SJSA1 (cell line): Measurements from ENCODE around the gene ZGPAT. TPM values are rescaled to one million over a fixed set of nuclear protein-coding genes. Genes with fewer than 3 reads are reported as not detected.

ENCODE experiments used
- DNase-seq, 2 experiments: peaks; one replicate each; pipeline ENCODE4 v3.0.0-alpha.2; 2015 to 2020; ENCODE audit warnings: low spot score in 2 of 2, low read depth in 1 of 2
- H3K27ac ChIP-seq: fragments of 250-450 bp; sonication (Bioruptor Pico); 2 replicates; pipeline ENCODE4 v1.5.1; 2020; ENCODE audit warnings: mild to moderate bottlenecking, moderate library complexity
- H3K27me3 ChIP-seq: fragments of 250-450 bp; sonication (Bioruptor Pico); replicated peaks from 2 replicates; pipeline ENCODE4 v1.5.1; 2020; ENCODE audit warnings: mild to moderate bottlenecking, moderate library complexity
- H3K36me3 ChIP-seq: fragments of 250-450 bp; sonication (Bioruptor Pico); 2 replicates; pipeline ENCODE4 v1.5.1; 2020; ENCODE audit warnings: mild to moderate bottlenecking
- H3K4me1 ChIP-seq: fragments of 250-450 bp; sonication (Bioruptor Pico); replicated peaks from 2 replicates; pipeline ENCODE4 v1.6.1; 2021; ENCODE audit warnings: mild to moderate bottlenecking
- H3K4me3 ChIP-seq: fragments of 250-450 bp; sonication (Bioruptor Pico); 2 replicates; pipeline ENCODE4 v1.5.1; 2020; ENCODE audit warnings: mild to moderate bottlenecking
- H3K9me3 ChIP-seq: fragments of 250-450 bp; sonication (Bioruptor Pico); replicated peaks from 2 replicates; pipeline ENCODE4 v1.5.1; 2020; ENCODE audit warnings: mild to moderate bottlenecking
- total RNA-seq: library from RNA; depleted of rRNA; stranded (reverse); fragments of >200 nt; shearing (Covaris generic); gene quantifications from 2 replicates; pipeline ENCODE4 v1.2.3, GENCODE V29; 2014

ZGPAT gene
- total RNA-seq, 1 experiment from 2014 or later = 22.8 TPM

DNA sequence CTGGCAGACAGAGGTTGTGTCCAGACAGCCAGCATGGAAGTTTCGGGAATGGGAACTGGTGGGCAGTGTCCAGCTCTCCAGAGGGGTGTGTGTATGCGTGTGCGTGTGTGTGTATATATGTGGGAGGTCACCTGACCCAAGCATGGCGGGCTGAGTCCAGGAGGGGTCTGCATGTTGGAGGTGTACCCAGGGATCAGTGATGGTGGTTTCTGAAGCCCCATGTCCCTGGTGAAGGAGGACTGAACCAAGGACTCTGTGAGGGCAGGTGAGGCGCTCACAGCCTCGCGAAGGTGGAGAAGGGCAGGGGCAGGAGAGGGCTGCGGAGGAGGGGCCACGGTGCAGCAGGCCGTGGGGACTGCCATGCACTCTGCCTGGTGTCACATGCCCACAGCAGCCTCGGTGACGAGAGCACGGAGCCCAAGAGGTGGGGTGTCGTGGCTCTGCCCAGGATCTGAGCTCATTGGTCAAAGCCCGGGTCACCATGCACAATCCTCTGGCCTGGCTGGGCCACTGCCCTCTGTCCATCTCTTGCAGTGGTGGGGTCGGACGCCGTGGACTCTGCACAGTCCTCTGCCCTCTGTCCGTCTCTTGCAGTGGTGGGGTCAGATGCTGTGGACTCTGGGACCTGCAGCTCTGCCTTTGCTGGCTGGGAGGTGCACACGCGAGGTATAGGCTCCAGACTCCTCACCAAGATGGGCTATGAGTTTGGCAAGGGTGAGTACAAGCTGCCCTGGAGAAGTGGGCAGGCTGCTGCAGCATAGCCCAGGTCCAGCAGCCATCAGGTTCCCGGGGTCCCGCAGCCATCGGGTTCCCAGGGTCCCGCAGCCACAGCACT, 26.5 kb downstream of the ZGPAT start:
- H3K9me3 ChIP-seq = 0 out of 2 replicates have a peak, but pooled peaks cover 2% of the 10 kb centered on the region
- no peak for DNase-seq

DNA sequence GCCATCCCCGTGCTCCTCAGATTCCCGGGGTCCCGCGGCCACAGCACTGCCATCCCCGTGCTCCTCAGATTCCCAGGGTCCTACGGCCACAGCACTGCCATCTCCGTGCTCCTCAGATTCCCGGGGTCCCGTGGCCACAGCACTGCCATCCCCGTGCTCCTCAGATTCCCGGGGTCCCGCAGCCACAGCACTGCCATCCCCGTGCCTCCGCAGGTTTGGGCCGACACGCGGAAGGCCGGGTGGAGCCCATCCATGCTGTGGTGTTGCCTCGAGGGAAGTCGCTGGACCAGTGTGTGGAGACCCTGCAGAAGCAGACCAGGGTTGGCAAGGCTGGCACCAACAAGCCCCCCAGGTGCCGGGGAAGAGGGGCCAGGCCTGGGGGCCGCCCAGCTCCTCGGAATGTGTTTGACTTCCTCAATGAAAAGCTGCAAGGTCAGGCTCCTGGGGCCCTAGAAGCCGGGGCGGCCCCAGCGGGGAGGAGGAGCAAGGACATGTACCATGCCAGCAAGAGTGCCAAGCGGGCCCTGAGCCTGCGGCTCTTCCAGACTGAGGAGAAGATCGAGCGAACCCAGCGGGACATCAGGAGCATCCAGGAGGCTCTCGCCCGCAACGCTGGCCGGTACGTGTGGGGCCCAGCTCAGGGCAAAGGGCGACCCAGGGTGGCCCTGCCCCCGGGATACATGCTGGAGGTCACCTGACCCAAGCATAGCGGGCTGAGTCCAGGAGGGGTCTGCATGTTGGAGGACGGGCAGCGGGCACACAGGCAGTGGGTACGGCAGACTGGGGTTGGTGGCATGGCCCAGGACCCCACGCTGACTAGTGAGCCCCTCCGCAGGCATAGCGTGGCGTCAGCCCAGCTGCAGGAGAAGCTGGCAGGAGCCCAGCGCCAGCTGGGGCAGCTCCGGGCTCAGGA, 27.4 kb downstream of the ZGPAT start:
- Histone ChIP-seq H3K4me3 (no peak overlapping the region), H3K9me3 (0 out of 2 replicates have a peak, but pooled peaks cover 2% of the 10 kb centered on the region), H3K27ac (no peak overlapping the region), H3K4me1 (peaks cover 5% of the 10 kb centered on the region), H3K27me3 (no peaks in the 10 kb centered on the region), H3K36me3 (peaks cover 70% of the 10 kb centered on the region)
- no peak for DNase-seq

More for the DNA sequence above, 26.5 kb downstream of the ZGPAT start:
- Histone ChIP-seq H3K4me3 (no peak overlapping the region), H3K36me3 (peaks cover 78% of the 10 kb centered on the region), H3K27ac (no peak overlapping the region), H3K27me3 (no peaks in the 10 kb centered on the region), H3K4me1 (peaks cover 5% of the 10 kb centered on the region)

DNA sequence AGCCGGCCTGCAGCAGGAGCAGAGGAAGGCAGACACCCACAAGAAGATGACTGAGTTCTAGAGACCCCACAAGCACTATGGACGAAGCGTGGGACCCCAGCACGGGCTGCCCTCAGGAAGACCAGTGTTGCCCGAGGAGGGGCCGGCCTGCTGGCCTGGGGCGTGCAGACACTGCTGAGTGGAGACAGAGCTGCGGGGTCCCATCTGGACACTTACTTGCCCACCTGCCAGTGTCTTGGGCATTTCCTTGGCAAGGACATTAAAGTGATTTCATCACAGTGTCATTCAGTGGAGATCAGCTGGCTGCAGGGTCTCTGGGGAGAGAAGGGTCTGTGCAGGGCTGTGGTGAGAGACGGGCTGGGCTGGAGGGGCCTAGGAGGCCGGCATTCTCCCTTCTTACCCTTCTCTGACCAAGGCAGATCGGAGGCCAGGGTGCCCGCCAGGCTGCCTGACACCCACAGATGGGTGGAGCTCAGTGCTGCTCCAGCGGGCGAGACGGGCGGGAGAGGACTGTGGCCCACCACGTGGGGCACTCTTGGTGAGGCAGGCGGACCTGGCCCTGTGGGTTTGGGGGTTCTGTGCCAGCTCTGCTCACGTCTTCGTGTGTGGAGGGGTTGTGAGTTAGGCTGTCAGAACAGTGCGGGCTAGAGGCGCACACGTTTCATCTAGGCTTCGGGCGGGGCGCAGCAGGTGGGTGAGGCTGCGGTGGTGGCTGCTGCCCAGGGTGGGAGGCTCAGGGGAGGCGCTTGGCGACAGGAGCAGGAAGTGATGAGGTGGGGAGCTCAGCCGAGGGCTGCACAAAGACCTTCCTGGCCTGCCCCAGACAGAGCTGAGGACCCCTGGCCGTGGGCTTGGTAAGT, 28.2 kb downstream of the ZGPAT start, which contains the start of gene LIME1:
Gene LIME1, plus strand, starts transcription at position 806 of the 860 bp plus-strand sequence. CDS start 886 bp downstream, outside the sequence.
- H3K36me3 ChIP-seq = peaks cover 69% of the 10 kb centered on the region
- H3K4me3 ChIP-seq = no peak within 1 kb of the TSS

DNA sequence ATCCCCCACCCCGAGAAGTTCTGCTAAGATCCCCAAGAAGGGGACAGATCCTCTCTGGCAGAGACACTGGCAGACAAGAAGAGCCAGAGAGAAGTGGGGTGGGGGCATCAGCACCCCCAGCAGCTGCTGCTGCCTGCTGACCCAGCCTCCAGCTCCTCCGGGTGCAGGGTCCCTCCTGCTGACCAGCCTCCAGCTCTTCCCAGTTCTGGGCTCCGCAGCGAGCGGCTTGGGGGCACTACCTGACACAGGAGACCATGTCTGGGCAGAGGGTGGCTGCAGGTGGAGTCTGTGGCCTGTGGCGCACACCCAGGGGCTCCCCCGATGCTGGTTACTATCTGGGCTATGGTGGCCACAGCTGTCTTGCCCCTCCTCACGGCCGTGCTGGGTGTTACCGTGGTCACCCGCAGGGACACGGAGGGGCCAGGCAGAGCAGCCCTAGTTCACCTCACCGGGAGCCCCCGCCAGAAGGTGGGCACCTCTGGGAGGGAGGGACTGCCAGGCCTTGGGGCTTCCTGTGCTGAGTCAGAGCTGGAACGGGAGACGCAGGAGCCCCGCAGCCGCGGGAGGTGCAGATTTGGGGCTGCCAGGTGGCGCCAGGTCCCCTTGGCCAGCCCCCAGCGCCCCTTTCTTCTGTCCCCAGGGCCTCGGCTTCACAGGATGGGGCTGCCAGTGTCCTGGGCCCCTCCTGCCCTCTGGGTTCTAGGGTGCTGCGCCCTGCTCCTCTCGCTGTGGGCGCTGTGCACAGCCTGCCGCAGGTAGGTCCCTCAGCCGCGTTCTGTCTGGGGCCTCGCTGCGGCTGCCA, 29.3 kb downstream of the ZGPAT start:
- H3K27me3 ChIP-seq = no peaks in the 10 kb centered on the region
- 0 out of 2 replicates have a peak, but pooled peaks cover 2% of the 10 kb centered on the region for H3K9me3 ChIP-seq
- no peak overlapping the region for H3K27ac ChIP-seq
- peaks cover 73% of the 10 kb centered on the region for H3K36me3 ChIP-seq
- no peak for DNase-seq
- H3K4me3 ChIP-seq = no peak overlapping the region
- H3K4me1 ChIP-seq = peaks cover 15% of the 10 kb centered on the region

More for the DNA sequence above, 28.2 kb downstream of the ZGPAT start, which contains the start of gene LIME1:
- Histone ChIP-seq H3K27ac (no peak within 1 kb of the TSS), H3K4me1 (peaks cover 9% of the 10 kb centered on the region), H3K27me3 (no peaks in the 10 kb centered on the region), H3K9me3 (0 out of 2 replicates have a peak, but pooled peaks cover 2% of the 10 kb centered on the region)
- no peak for DNase-seq

DNA sequence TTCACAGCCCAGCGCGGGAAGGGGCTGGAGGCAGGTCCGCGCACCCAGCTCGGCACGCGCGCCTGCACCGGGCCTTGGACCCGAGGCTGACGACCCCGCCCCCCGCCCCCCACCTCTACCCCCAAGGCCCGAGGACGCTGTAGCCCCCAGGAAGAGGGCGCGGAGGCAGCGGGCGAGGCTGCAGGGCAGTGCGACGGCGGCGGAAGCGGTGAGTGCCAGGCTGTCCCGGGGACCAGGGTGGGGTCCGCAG, 29.8 kb downstream of the ZGPAT start:
- DNase-seq = no peak
- Histone ChIP-seq H3K36me3 (peaks cover 77% of the 10 kb centered on the region), H3K27ac (no peak overlapping the region), H3K4me3 (no peak overlapping the region), H3K27me3 (no peaks in the 10 kb centered on the region), H3K9me3 (0 out of 2 replicates have a peak, but pooled peaks cover 2% of the 10 kb centered on the region), H3K4me1 (peaks cover 15% of the 10 kb centered on the region)

DNA sequence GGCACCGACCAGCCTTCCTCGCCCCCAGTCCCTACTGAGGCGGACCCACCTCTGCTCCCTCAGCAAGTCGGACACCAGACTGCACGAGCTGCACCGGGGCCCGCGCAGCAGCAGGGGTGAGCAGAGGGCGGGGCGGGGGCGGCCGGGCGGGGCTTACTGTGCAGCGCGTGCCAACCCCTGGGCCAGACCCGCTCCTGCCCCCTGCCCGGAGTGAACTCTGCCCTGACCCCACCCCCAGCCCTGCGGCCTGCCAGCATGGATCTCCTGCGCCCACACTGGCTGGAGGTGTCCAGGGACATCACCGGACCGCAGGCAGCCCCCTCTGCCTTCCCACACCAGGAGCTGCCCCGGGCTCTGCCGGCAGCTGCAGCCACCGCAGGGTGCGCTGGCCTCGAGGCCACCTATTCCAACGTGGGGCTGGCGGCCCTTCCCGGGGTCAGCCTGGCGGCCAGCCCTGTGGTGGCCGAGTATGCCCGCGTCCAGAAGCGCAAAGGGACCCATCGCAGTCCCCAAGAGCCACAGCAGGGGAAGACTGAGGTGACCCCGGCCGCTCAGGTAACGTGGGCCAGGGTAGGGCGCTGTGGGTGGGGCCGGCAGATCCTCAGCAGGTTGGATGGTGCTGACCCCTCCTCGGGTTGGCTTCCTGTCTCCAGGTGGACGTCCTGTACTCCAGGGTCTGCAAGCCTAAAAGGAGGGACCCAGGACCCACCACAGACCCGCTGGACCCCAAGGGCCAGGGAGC, 30.3 kb downstream of the ZGPAT start:
- Histone ChIP-seq H3K4me1 (peaks cover 15% of the 10 kb centered on the region), H3K27me3 (no peaks in the 10 kb centered on the region), H3K4me3 (no peak overlapping the region), H3K36me3 (peaks cover 77% of the 10 kb centered on the region), H3K27ac (no peak overlapping the region), H3K9me3 (0 out of 2 replicates have a peak, but pooled peaks cover 2% of the 10 kb centered on the region)
- DNase-seq = no peak

DNA sequence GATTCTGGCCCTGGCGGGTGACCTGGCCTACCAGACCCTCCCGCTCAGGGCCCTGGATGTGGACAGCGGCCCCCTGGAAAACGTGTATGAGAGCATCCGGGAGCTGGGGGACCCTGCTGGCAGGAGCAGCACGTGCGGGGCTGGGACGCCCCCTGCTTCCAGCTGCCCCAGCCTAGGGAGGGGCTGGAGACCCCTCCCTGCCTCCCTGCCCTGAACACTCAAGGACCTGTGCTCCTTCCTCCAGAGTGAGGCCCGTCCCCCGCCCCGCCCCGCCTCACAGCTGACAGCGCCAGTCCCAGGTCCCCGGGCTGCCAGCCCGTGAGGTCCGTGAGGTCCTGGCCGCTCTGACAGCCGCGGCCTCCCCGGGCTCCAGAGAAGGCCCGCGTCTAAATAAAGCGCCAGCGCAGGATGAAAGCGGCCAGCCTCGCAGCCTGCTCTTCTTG, 30.9 kb downstream of the ZGPAT start:
- 0 out of 2 replicates have a peak, but pooled peaks cover 2% of the 10 kb centered on the region for H3K9me3 ChIP-seq
- H3K4me3 ChIP-seq = no peak overlapping the region
- DNase-seq = no peak
- peaks cover 15% of the 10 kb centered on the region for H3K4me1 ChIP-seq
- H3K36me3 ChIP-seq = peaks cover 77% of the 10 kb centered on the region
- H3K27ac ChIP-seq = no peak overlapping the region
- no peaks in the 10 kb centered on the region for H3K27me3 ChIP-seq

DNA sequence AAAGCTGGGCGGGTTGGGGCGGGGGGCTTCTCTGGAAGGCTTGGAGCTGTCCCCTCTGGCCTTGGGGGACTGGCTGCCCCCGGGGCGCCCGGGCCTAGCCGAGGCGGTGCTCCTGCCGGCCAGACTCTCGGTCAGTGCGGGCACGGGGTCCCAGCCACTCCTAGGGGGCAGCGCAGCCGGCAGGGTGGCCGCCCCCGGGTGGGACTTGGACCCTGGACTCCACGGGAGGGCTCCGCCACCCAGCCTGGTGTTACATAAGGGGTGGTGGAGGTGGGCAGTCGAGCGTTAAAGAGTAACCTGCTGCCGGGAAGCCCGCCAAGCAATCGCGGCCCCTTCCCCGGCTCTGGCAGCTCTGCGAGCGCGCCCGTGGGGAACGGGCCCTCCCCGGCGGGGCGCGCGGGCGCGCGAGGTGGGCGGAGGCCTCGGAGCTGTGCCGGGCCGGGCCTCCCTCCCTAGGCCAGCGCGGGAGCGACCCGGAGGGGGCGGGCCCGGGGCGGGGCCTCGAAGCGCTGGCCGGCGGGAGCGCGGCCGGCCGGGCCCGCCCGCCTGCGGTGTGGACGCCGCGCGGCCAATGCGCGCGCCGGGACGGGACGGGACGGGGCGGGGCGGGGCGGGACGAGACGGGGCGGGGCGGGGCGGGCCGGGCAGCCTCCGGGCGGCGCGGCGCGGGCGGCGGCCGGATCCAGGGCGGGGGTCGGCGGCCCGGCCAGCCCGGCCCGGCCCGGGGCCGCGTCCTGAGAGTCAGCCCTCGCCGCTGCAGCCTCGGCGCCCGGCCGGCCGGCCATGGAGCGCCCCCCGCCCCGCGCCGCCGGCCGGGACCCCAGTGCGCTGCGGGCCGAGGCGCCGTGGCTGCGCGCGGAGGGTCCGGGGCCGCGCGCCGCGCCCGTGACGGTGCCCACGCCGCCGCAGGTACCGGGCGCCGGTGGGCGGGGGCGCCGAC, 31.6 kb downstream of the ZGPAT start, which contains the start of gene SLC2A4RG:
Gene SLC2A4RG, plus strand, starts transcription at position 647 of the 940 bp plus-strand sequence. Its CDS starts 137 bp downstream, at position 784.
- H3K4me3 ChIP-seq = peak within 1 kb of the TSS; percentile 57
- H3K27me3 ChIP-seq = no peaks in the 10 kb centered on the region
- peak; percentile 50 to 70 for DNase-seq
- 0 out of 2 replicates have a peak, but pooled peaks cover 2% of the 10 kb centered on the region for H3K9me3 ChIP-seq
- peaks cover 15% of the 10 kb centered on the region for H3K4me1 ChIP-seq
- H3K27ac ChIP-seq = peak within 1 kb of the TSS; percentile 45
- H3K36me3 ChIP-seq = peaks cover 71% of the 10 kb centered on the region

DNA sequence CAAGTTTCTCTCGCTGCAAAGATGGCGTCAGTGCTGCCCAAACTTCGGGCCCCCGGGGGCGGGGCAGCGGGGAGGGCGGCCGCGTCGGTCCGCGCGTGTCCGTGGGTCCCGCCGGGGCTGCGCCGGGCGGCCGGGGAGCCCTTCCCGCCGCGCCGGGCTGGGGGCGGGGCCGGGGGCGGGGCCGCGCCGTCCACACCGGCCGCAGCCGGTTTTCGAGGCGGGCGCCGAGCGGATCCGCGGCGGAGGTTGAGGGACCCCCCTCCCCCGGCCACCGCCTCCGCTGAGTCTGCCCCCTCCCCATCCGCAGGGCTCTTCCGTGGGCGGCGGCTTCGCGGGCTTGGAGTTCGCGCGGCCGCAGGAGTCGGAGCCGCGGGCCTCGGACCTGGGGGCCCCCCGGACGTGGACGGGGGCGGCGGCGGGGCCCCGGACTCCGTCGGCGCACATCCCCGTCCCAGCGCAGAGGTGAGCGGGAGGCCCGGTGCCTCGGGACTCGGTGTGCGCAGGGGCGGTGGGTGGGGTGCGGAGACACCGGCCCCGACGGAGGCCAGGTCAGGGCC, 32.3 kb downstream of the ZGPAT start:
- peaks cover 66% of the 10 kb centered on the region for H3K36me3 ChIP-seq
- H3K4me1 ChIP-seq = peaks cover 15% of the 10 kb centered on the region
- 0 out of 2 replicates have a peak, but pooled peaks cover 2% of the 10 kb centered on the region for H3K9me3 ChIP-seq
- no peaks in the 10 kb centered on the region for H3K27me3 ChIP-seq
- no peak for DNase-seq
- H3K4me3 ChIP-seq = peak overlapping the region; percentile 57
- peak overlapping the region; percentile 45 for H3K27ac ChIP-seq

DNA sequence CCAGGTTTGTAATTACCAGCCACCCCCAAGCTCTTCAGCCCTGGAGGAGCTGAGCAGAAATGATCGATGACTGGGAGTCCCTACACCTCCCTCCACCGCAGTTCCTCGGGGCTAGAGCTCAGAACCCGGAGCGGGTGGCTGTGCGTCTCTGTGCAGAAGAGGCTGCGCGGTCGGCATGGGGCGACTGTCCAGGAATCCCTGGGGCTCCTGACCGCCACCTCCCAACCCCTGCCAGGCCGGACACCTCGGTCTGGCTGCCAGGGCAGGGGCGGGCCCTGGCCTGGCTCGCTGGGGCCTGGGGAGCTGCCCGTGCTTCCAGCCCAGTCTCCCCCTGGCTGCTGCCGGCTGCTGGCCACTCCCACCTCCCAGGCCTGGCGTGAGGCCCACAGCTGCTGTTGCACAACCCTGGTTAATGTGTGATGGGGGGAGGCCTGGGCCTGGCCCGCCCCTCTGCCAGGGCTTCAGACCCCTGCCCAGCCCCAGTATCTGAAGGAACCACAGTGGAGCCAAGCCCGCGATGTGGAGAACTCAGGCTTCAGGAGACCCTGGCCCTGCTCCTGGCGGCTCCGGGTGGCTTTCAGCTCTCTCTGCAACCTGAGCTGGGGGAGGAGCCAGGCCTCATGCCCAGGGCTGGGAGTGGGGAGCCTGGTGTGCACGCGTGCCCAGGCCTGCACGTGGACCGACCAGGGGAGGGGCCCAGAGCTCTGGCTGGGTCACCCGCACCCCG, 33.0 kb downstream of the ZGPAT start:
- peak overlapping the region; percentile 57 for H3K4me3 ChIP-seq
- H3K27ac ChIP-seq = peak overlapping the region; percentile 45
- peaks cover 15% of the 10 kb centered on the region for H3K4me1 ChIP-seq
- peaks cover 59% of the 10 kb centered on the region for H3K36me3 ChIP-seq
- peak; percentile 85 for DNase-seq
- H3K9me3 ChIP-seq = 0 out of 2 replicates have a peak, but pooled peaks cover 2% of the 10 kb centered on the region
- H3K27me3 ChIP-seq = no peaks in the 10 kb centered on the region
